Keratinocyte (primary cell): Measurements from ENCODE around the gene CTPS2.

ENCODE experiments used
- CTCF ChIP-seq, 3 experiments: IDR thresholded peaks in 1 of 3; conservative IDR thresholded peaks in 1 of 3; optimal IDR thresholded peaks in 1 of 3; 2 replicates in 2 of 3; 3 replicates in 1 of 3; pipeline versions ENCODE3 to v1.5.1; 2011; ENCODE audit warnings: low read length in 3 of 3, mild to moderate bottlenecking in 3 of 3, moderate library complexity in 2 of 3, control low read depth in 1 of 3, inconsistent platforms in 1 of 3; ENCODE audit not compliant: insufficient read depth in 2 of 3; ENCODE audit errors: extremely low read depth in 1 of 3
- EZH2 ChIP-seq: IDR thresholded peaks from one replicate; pipeline ENCODE4 v1.6.1; 2012; ENCODE audit warnings: inconsistent platforms, mild to moderate bottlenecking, low read length, moderate library complexity

- TF ChIP-seq CTCF (optimal IDR thresholded peaks at IDR 0.05 in 1 of 3, IDR thresholded peaks at IDR 0.05 in 1 of 3, conservative IDR thresholded peaks at IDR 0.05 in 1 of 3; ENCODE audit: extremely low read depth in 1 of 3, insufficient read depth in 2 of 3, low read length in 3 of 3) (no peak), EZH2 (no peak)
Measured at GRCh38 chrX:16640823-16641222, 71.6 kb downstream of the CTPS2 start.
